HG03521 (cell line): ENCODE measurements around the gene MSLN.
"Not testable (repeated sequence)": the region's sequence is repeated elsewhere in the genome, so short reads cannot be mapped to it uniquely, and the experiment has no call there.

Experiments
- ATAC-seq: cut with Tn5 transposase; IDR thresholded peaks from one replicate; pipeline ENCODE4 v1.9.1; 2021; ENCODE audit warnings: mild to moderate bottlenecking, moderate library complexity; ENCODE audit not compliant: unreplicated experiment

MSLN gene

GRCh38 chr16:770411-770810 lies 9.9 kb downstream of the MSLN start:
- ATAC-seq, result no peak

- no peak for ATAC-seq
These were observed 12.4 kb downstream of the MSLN start for GRCh38 chr16:772959-773358.

- no peak for ATAC-seq
These were observed 13.8 kb downstream of the MSLN start for GRCh38 chr16:774086-775001.

GRCh38 chr16:775236-775796 lies 14.8 kb downstream of the MSLN start:
- no peak for ATAC-seq

- ATAC-seq, result not testable (repeated sequence)
These were observed 15.8 kb downstream of the MSLN start for GRCh38 chr16:776298-776697.

- no peak for ATAC-seq
These were observed 16.3 kb downstream of the MSLN start for GRCh38 chr16:776824-777223.

GRCh38 chr16:777826-778225 lies 17.3 kb downstream of the MSLN start:
- ATAC-seq, result no peak

- ATAC-seq, result no peak
These were observed 17.9 kb downstream of the MSLN start for GRCh38 chr16:778447-778846.

- no peak for ATAC-seq
These were observed 18.5 kb downstream of the MSLN start for GRCh38 chr16:778909-779527.

- ATAC-seq, result no peak
These were observed 19.0 kb downstream of the MSLN start for GRCh38 chr16:779561-779960.

- ATAC-seq, result no peak
These were observed 19.8 kb downstream of the MSLN start for GRCh38 chr16:780296-780695.

GRCh38 chr16:781346-782010 lies 20.9 kb downstream of the MSLN start:
- ATAC-seq, result no peak

- no peak for ATAC-seq
These were observed 21.7 kb downstream of the MSLN start for GRCh38 chr16:782258-782657.

- no peak for ATAC-seq
These were observed 22.4 kb downstream of the MSLN start for GRCh38 chr16:782766-783403.

GRCh38 chr16:783404-784161 lies 23.0 kb downstream of the MSLN start:
- ATAC-seq, result no peak

- ATAC-seq, result no peak
These were observed 23.9 kb downstream of the MSLN start for GRCh38 chr16:784431-784830.

GRCh38 chr16:785563-786535 lies 25.3 kb downstream of the MSLN start:
- no peak for ATAC-seq

GRCh38 chr16:787321-787966 lies 26.9 kb downstream of the MSLN start:
- ATAC-seq, result no peak

- ATAC-seq, result no peak
These were observed 27.5 kb downstream of the MSLN start, which contains the start of gene RPUSD1 for GRCh38 chr16:787978-788398. RPUSD1 (minus strand) TSS chr16:788381; CDS start chr16:787737, 644 bp downstream.
